Measurements from ENCODE around the gene PCGF3.
A peak's percentile ranks its signal among the peaks of the same experiment; 100 is the strongest.
"Not testable (repeated sequence)": the region's sequence is repeated elsewhere in the genome, so short reads cannot be mapped to it uniquely, and the experiment has no call there.

PCGF3 gene

GRCh38 chr4:766559-767283 is 61.1 kb downstream of the PCGF3 start:
- no peak for DNase-seq

DNA sequence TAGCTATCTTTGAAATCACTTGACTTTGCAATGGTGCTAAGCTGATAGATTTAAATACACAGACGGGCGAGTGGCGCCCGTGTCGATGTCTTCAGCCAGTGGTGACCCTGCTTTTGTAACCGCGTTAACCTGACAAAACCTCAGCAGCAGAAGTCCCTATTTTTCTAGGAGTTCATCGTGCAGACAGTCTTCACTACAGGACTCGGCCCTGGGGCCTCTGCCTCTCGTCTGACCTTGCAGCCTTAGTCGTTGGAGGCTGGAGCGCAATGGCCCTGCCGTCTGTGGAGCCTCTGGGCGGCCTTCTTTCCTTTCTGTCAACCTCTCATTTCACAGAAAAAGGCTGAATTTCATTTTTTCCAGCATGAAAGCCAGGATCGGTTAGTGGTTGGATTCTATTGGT is 62.4 kb downstream of the PCGF3 start:
- no peak for DNase-seq

GRCh38 chr4:768995-769394 is 63.4 kb downstream of the PCGF3 start:
- DNase-seq = no peak

- no peak for DNase-seq
Observed at GRCh38 chr4:769511-769910, 63.9 kb downstream of the PCGF3 start.

DNA sequence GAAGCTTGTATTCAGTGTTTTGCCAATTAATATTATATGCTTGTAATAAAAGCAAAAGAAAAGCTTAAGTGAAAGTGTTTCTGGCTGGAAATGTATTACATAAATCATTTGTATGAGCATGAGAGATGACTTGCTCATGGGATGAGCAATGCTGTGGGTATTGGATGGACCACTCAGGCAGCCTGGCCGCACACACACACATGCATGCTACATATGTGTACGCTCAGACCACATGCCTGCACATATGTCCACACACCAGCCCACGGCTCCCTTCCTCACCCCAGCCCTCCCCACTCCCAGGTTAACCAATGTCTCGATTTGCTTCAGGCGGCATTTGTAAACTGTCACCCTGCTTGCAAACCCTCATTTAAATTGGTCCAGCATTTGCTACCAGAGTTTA is 64.4 kb downstream of the PCGF3 start:
- DNase-seq = peak; percentile 10

DNA sequence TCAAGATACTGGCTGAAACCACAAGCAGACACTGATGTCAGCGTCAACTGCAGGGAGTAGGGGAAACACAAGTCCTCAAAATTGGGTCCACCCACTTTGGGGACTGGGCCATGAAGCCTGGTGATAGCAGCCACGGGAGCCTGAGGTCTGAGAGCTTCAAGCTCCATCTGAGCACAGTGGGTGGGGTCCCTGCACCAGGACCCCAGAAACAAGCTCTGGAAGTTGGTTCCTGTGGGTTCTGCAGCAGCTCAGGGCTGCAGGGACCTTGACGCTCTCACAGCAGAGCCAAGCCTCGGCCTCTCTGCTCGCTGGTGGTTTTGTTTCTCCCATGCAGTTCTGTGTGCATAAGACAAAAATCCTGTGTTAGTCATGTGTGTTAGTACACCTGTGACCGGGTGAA is 65.8 kb downstream of the PCGF3 start:
- no peak for DNase-seq

DNA sequence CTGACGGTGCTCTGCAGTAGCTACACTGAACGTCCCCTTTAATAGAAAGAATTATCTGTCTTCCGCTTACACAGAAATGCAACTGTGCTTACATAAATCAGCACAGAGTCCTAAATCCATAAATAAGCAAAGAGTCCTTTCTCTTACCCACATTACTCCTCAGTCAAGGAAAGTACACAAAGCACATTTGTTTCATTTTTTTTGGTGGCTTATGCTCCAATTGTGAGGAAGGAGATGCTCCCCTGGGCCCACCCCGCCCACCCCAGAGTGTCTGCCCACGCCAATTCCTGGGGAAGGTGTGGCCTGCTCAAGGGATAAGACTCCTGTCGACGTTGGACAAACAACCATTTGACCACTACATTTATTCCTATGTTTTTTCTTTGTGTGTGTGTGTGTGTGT is 66.5 kb downstream of the PCGF3 start:
- no peak for DNase-seq

- DNase-seq = no peak
Observed at GRCh38 chr4:772776-773175, 67.1 kb downstream of the PCGF3 start.

DNA sequence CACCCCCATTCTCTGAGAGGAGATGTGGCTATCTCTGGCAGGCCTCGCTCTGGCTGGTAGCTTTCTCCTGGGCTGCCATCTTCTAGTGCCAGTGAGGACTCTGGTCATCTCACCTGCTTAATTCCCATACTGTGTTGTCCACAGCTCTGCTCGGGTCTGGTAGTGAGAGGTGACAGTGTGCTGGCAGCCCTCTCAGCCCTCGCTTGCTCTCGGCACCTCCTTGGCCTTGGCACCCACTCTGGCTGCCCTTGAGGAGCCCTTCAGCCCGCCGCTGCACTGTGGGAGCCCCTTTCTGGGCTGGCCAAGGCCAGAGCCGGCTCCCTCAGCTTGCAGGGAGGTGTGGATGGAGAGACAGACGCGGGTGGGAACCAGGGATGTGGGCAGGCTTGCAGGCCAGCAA is 67.6 kb downstream of the PCGF3 start:
- no peak for DNase-seq

GRCh38 chr4:774419-775092 is 68.9 kb downstream of the PCGF3 start:
- not testable (repeated sequence) for DNase-seq

DNA sequence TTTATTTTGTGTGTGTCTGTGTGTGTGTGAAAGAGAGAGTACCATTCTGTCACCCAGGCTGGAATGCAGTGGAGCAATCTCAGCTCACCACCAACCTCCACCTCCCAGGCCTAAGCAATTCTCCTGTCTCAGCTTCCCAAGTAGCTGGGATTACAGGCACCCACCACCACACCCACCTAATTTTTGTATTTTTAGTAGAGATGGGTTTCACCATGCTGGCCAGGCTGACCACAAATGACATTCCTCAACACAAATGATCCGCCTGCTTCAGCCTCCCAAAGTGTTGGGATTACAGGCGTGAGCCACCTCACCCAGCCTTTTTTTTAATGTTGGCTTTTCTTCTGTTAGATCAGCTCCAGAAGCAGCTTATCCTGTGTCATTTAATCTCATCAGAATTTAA is 69.9 kb downstream of the PCGF3 start:
- not testable (repeated sequence) for DNase-seq

DNA sequence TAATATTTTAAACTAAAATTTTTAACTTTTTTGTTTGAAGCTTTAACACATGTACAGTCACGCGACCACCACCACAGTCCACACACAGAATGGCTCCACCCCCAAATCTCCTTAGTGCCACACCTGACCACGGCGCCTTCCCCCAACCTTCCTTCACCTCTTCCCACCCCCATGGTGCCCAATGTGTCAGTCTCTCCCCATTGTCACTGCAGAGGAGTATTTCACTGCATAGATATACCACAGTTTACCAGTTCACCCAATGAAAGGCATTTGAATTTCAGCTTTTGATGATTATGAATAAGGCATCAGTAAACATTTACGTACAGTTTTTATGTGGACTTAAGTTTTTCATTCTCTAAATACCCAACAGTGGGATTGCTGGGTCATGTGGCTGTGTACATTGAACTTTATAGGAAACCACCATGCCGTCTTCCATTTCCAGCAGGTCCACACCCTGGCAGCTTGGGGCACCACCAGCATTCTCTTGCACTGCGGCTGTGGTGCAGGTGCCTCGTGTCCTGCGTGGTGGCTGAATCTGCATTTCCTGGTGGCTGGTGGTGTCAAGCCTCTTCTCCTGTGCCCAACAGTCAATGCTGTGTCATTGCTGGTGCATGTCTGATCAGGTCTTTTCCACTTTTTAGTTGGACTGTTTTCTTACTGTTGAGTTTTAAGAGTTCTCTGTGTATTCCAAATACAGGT is 71.3 kb downstream of the PCGF3 start:
- no peak for DNase-seq

DNA sequence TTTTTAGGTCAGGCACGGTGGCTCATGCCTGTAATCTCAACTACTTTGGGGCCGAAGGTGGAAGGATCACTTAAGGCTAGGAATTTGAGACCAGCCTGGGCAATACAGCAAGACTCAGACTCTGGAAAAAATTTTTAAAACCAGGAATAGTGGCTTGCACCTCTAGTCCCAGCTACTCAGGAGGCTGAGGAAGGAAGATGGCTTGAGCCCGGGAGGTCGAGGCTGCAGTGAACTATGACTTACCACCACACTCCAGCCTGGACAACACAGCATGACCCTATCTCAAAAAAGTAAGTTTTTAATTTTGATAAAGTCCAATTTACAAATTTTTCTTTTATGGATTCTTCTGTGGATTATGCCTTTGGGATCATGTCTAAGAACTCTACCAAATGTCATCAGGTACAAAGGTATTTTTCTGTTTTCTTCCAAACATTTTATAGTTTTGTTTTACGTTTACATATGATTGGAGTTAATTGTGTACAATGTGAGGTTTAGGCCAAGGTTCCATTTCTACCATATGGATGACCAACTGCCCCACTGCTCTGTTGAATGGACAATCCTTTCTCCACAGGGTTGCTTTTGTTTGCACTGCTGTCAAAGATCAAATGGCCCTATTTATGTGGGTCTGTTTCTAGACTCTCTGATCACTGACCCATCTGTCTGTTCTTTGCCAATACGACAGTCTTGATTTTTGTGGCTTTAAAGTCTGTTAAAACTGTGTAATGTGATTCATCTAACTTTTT is 72.1 kb downstream of the PCGF3 start:
- no peak for DNase-seq

DNA sequence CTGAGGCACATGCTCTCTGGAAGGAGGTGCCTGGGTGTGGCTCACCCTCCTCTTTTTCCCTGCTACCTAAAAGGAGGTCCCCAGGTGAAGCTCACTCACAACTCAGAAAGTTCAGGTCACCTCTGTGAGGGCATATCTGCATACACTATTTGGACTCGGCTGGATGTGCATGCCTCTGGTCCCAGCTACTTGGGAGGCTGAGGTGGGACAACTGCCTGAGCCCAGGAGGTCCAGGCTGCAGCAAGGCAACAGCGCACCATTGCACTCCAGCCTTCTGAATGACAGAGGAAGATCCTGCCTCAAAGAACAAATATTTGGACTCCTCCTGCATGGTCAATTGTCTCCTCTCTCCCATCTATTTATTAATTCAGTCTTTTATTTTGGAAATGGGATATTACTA is 73.9 kb downstream of the PCGF3 start:
- DNase-seq = no peak

DNA sequence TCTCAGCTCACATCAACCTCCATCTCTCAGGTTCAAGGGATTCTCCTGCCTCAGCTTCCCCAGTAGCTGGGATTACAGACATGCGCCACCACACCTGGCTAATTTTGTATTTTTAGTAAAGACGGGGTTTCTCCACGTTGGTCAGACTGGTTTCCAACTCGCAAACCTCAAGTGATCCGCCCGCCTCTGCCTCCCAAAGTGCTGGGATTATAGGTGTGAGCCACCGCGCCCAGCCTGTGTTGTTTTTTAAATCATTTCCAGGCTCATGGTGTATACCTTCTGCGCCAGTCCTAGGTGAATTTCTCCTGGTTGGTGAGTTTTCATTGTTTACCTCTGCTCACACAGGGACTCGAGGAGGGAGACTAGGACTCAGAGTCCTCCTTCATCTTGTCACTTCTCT is 74.6 kb downstream of the PCGF3 start:
- not testable (repeated sequence) for DNase-seq

- DNase-seq = no peak
Observed at GRCh38 chr4:780716-781492, 75.3 kb downstream of the PCGF3 start.

DNA sequence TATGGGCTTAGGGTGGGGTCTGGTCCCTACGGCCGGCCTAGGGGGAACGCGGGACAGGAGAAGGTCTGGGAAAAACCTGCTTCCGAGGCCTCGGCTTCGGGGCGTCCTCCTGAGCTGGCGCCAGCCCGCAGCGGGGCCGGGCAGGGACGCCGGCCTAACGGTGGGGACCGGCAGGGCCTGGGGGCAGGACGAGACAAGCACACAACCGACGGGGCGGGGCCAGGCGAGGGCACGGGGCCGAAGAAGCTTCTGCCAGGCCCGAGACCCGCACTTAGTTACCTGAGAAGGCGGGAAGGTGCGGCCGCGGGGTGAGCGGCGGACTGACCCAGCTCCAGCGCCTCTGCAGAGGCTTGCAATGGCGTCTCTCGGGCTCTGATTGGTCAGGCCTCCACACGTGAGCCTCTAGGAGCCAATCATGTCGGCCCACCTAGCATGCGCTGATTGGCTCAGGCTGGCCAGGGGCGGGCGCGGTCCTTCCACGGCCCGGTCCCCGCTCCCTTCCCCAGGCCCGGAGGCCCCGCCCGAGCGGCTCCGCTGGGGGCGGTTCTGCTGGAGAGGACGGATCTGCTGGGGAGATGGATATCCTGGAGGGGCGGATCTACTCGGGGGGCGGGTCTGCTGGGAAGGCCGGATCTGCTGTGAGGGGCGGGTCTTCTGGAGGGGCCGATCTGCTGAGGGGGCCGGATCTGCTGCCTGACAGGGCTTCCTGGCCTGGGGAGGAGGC is 76.0 kb downstream of the PCGF3 start:
- DNase-seq = peak; percentile 95

- no peak for DNase-seq
Observed at GRCh38 chr4:784401-785331, 79.0 kb downstream of the PCGF3 start.

DNA sequence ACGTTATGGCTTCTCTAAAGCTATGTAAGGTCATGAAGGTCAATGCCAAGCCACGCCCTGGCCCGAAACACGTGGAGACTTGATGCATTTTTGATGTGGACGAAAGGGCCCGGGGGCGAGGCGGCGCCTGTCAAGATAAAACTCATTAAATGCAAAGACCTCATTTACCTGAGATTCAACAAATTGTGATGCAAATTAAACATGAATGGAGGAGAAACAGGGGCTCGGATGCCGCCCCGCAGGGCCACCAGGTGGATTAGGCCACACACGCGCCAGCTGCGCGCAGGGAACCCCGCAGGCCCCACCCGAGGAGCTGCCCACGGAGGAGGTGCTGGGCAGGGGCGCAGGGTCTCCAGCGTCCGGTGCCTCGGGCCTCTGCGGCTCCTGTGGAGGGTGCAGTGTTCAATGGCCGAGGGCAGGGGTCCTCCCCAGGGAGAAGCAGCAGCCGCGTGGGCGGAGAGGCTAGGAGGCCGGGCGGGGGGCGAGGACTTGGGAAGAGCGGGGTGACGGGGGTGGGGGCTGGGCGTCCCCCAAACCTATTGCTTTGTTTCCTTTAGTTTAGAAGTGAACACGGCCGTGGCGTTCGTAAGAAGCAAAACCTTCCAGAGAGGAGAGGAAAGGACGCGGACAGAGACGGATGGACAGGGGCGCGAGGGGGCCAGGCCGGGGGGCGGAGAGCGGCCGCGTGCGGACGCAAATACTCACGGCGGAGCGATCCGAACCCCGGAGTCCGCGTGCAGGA is 79.9 kb downstream of the PCGF3 start:
- no peak for DNase-seq

Data from HCEC 1CT (cell line).